Loucy (cell line): Measurements from ENCODE around the gene USP34.

Experiments
- H2AFZ ChIP-seq: fragments of 200-600 bp; sonication (generic); 2 replicates; pipeline ENCODE4 v1.6.0; 2016; ENCODE audit warnings: antibody characterized with exemption, mild to moderate bottlenecking, low read length, moderate library complexity
- H3F3A ChIP-seq: fragments of 200-600 bp; 2 replicates; pipeline ENCODE4 v1.6.0; 2016; ENCODE audit warnings: antibody characterized with exemption, low read depth, mild to moderate bottlenecking
- H3K27me3 ChIP-seq: fragments of 200-600 bp; sonication (generic); 2 replicates; pipeline ENCODE4 v1.6.1; 2014; ENCODE audit warnings: low read length, mild to moderate bottlenecking; ENCODE audit not compliant: insufficient read depth, poor library complexity, severe bottlenecking
- H3K36me3 ChIP-seq: fragments of 200-600 bp; sonication (generic); 2 replicates; pipeline ENCODE4 v1.6.1; 2016; ENCODE audit warnings: low read length; ENCODE audit not compliant: insufficient read depth
- H3K4me1 ChIP-seq: fragments of 200-600 bp; sonication (generic); 2 replicates; pipeline ENCODE4 v1.5.1; 2014; ENCODE audit warnings: low read length, mild to moderate bottlenecking; ENCODE audit not compliant: insufficient read depth, poor library complexity, severe bottlenecking
- H3K4me2 ChIP-seq: fragments of 200-600 bp; sonication (generic); 2 replicates; pipeline ENCODE4 v1.6.0; 2014; ENCODE audit warnings: antibody characterized with exemption, low read length, low read depth, mild to moderate bottlenecking; ENCODE audit not compliant: poor library complexity, severe bottlenecking
- H3K4me3 ChIP-seq: fragments of 200-600 bp; sonication (generic); 2 replicates; pipeline ENCODE4 v1.5.1; 2014; ENCODE audit warnings: low read length, mild to moderate bottlenecking, mixed read lengths; ENCODE audit not compliant: poor library complexity, severe bottlenecking
- H3K79me2 ChIP-seq: fragments of 200-600 bp; sonication (generic); 2 replicates; pipeline ENCODE4 v1.6.1; 2014; ENCODE audit warnings: low read length; ENCODE audit not compliant: insufficient read depth
- H3K9ac ChIP-seq: fragments of 200-600 bp; sonication (generic); 2 replicates; pipeline ENCODE4 v1.6.0; 2014; ENCODE audit warnings: mild to moderate bottlenecking, low read depth, low read length, moderate library complexity; ENCODE audit not compliant: poor library complexity, severe bottlenecking
- H3K9me2 ChIP-seq: fragments of 200-600 bp; sonication (generic); replicated peaks from 2 replicates; pipeline ENCODE4 v1.6.1; 2016; ENCODE audit warnings: low read depth, low read length, mixed read lengths
- H3K9me3 ChIP-seq: fragments of 200-600 bp; sonication (generic); 2 replicates; pipeline ENCODE4 v1.6.1; 2014; ENCODE audit warnings: mild to moderate bottlenecking, antibody characterized with exemption, low read length, low read depth; ENCODE audit not compliant: insufficient read depth
- H4K20me1 ChIP-seq: fragments of 200-600 bp; sonication (generic); 2 replicates; pipeline ENCODE4 v1.6.0; 2014; ENCODE audit warnings: antibody characterized with exemption, low read length, mild to moderate bottlenecking; ENCODE audit not compliant: insufficient read depth, poor library complexity, severe bottlenecking
- EZH2phosphoT487 ChIP-seq: fragments of 200-600 bp; IDR thresholded peaks from 2 replicates; pipeline ENCODE4 v1.6.1; 2018; ENCODE audit warnings: antibody characterized with exemption, mild to moderate bottlenecking, moderate library complexity, borderline replicate concordance
- TF ChIP-seq, protein P1 (sequence below): fragments of 200-600 bp; sonication (generic); conservative IDR thresholded peaks from 2 replicates; pipeline ENCODE4 v1.5.1; 2014; ENCODE audit warnings: mild to moderate bottlenecking, antibody characterized with exemption, low read length

The USP34 gene

DNA sequence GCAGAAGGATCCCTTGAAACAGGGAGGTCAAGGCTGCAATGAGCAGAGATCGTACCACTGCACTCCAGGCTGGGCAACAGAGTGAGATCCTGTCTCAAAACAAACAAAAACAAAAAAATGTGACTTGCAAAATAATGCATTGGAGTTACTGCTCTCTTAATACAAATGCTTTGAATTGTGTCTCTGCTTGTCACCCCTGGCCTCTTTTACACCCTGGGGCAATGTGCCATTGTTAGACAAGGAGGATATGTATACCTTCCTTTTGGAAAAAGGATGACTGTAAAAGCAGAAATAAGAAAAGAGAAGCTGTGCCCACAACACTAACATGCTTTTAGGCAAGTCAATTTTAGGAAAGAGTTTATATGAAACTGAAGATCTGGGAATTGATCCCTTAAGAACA, 329.7 kb downstream of the USP34 start:
- Histone ChIP-seq H3K27me3 (no peaks in the 10 kb centered on the region), H3K9me2 (no peaks in the 10 kb centered on the region), H3F3A (no peaks in the 10 kb centered on the region), H3K9ac (no peak overlapping the region), H3K4me1 (no peaks in the 10 kb centered on the region), H4K20me1 (no peaks in the 10 kb centered on the region), H2AFZ (no peak overlapping the region), H3K36me3 (no peaks in the 10 kb centered on the region), H3K4me3 (no peak overlapping the region), H3K79me2 (no peaks in the 10 kb centered on the region), H3K9me3 (no peaks in the 10 kb centered on the region), H3K4me2 (no peak overlapping the region)
- no peak for TF ChIP-seq EZH2phosphoT487
- TF ChIP-seq, protein P1, sequence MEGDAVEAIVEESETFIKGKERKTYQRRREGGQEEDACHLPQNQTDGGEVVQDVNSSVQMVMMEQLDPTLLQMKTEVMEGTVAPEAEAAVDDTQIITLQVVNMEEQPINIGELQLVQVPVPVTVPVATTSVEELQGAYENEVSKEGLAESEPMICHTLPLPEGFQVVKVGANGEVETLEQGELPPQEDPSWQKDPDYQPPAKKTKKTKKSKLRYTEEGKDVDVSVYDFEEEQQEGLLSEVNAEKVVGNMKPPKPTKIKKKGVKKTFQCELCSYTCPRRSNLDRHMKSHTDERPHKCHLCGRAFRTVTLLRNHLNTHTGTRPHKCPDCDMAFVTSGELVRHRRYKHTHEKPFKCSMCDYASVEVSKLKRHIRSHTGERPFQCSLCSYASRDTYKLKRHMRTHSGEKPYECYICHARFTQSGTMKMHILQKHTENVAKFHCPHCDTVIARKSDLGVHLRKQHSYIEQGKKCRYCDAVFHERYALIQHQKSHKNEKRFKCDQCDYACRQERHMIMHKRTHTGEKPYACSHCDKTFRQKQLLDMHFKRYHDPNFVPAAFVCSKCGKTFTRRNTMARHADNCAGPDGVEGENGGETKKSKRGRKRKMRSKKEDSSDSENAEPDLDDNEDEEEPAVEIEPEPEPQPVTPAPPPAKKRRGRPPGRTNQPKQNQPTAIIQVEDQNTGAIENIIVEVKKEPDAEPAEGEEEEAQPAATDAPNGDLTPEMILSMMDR: no peak

DNA sequence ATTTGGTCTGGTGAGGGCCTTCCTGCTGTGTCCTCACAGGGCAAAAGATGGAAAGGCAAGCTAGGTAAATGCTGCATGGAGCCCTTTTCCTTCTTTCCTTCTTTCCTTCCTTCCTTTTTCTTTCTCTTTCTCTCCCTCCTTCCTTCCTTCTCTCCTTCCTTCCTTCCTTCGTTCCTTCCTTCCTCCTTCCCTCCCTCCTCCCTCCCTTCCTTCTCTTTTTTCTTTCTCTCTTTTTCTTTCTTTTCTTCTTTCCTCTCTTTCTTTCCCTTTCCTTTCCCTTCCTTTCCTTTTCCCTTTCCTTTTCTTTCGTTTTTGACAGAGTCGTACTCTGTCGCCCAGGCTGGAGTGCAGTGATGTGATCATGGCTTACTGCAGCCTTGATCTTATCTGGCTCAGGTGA, 332.0 kb downstream of the USP34 start:
- Histone ChIP-seq H3K9ac (no peak overlapping the region), H3K9me3 (no peaks in the 10 kb centered on the region)
- TF ChIP-seq EZH2phosphoT487: no peak
- TF ChIP-seq, protein P1: no peak

More for the DNA sequence above, 332.0 kb downstream of the USP34 start:
- no peak overlapping the region for H2AFZ ChIP-seq
- no peaks in the 10 kb centered on the region for H3K4me1 ChIP-seq
- H3K27me3 ChIP-seq: no peaks in the 10 kb centered on the region
- H3K4me3 ChIP-seq: no peak overlapping the region
- no peaks in the 10 kb centered on the region for H3F3A ChIP-seq
- no peaks in the 10 kb centered on the region for H3K9me2 ChIP-seq
- H3K36me3 ChIP-seq: no peaks in the 10 kb centered on the region
- no peak overlapping the region for H3K4me2 ChIP-seq
- H4K20me1 ChIP-seq: no peaks in the 10 kb centered on the region
- no peaks in the 10 kb centered on the region for H3K79me2 ChIP-seq
